Loucy (cell line): ENCODE measurements around the gene CLEC18C.
"Not testable (repeated sequence)": the region's sequence is repeated elsewhere in the genome, so short reads cannot be mapped to it uniquely, and the experiment has no call there.

Experiments
- H2AFZ ChIP-seq: fragments of 200-600 bp; sonication (generic); 2 replicates; pipeline ENCODE4 v1.6.0; 2016; ENCODE audit warnings: antibody characterized with exemption, mild to moderate bottlenecking, low read length, moderate library complexity
- H3F3A ChIP-seq: fragments of 200-600 bp; 2 replicates; pipeline ENCODE4 v1.6.0; 2016; ENCODE audit warnings: antibody characterized with exemption, low read depth, mild to moderate bottlenecking
- H3K27me3 ChIP-seq: fragments of 200-600 bp; sonication (generic); 2 replicates; pipeline ENCODE4 v1.6.1; 2014; ENCODE audit warnings: low read length, mild to moderate bottlenecking; ENCODE audit not compliant: insufficient read depth, poor library complexity, severe bottlenecking
- H3K36me3 ChIP-seq: fragments of 200-600 bp; sonication (generic); 2 replicates; pipeline ENCODE4 v1.6.1; 2016; ENCODE audit warnings: low read length; ENCODE audit not compliant: insufficient read depth
- H3K4me1 ChIP-seq: fragments of 200-600 bp; sonication (generic); 2 replicates; pipeline ENCODE4 v1.5.1; 2014; ENCODE audit warnings: low read length, mild to moderate bottlenecking; ENCODE audit not compliant: insufficient read depth, poor library complexity, severe bottlenecking
- H3K4me2 ChIP-seq: fragments of 200-600 bp; sonication (generic); 2 replicates; pipeline ENCODE4 v1.6.0; 2014; ENCODE audit warnings: antibody characterized with exemption, low read length, low read depth, mild to moderate bottlenecking; ENCODE audit not compliant: poor library complexity, severe bottlenecking
- H3K4me3 ChIP-seq: fragments of 200-600 bp; sonication (generic); 2 replicates; pipeline ENCODE4 v1.5.1; 2014; ENCODE audit warnings: low read length, mild to moderate bottlenecking, mixed read lengths; ENCODE audit not compliant: poor library complexity, severe bottlenecking
- H3K79me2 ChIP-seq: fragments of 200-600 bp; sonication (generic); 2 replicates; pipeline ENCODE4 v1.6.1; 2014; ENCODE audit warnings: low read length; ENCODE audit not compliant: insufficient read depth
- H3K9ac ChIP-seq: fragments of 200-600 bp; sonication (generic); 2 replicates; pipeline ENCODE4 v1.6.0; 2014; ENCODE audit warnings: mild to moderate bottlenecking, low read depth, low read length, moderate library complexity; ENCODE audit not compliant: poor library complexity, severe bottlenecking
- H3K9me2 ChIP-seq: fragments of 200-600 bp; sonication (generic); replicated peaks from 2 replicates; pipeline ENCODE4 v1.6.1; 2016; ENCODE audit warnings: low read depth, low read length, mixed read lengths
- H3K9me3 ChIP-seq: fragments of 200-600 bp; sonication (generic); 2 replicates; pipeline ENCODE4 v1.6.1; 2014; ENCODE audit warnings: mild to moderate bottlenecking, antibody characterized with exemption, low read length, low read depth; ENCODE audit not compliant: insufficient read depth
- H4K20me1 ChIP-seq: fragments of 200-600 bp; sonication (generic); 2 replicates; pipeline ENCODE4 v1.6.0; 2014; ENCODE audit warnings: antibody characterized with exemption, low read length, mild to moderate bottlenecking; ENCODE audit not compliant: insufficient read depth, poor library complexity, severe bottlenecking

CLEC18C gene

GRCh38 chr16:70142739-70143138 lies 30.8 kb upstream of the CLEC18C start:
- not testable (repeated sequence) for H3K4me2 ChIP-seq, H3K9me2 ChIP-seq, H3K79me2 ChIP-seq, H3K9me3 ChIP-seq, H3K4me3 ChIP-seq, H3K4me1 ChIP-seq, H2AFZ ChIP-seq, H4K20me1 ChIP-seq, H3K9ac ChIP-seq, H3F3A ChIP-seq, H3K27me3 ChIP-seq
- peaks cover 54% of the 10 kb centered on the region; the same call in 1 of the 2 replicates for H3K36me3 ChIP-seq

GRCh38 chr16:70143231-70143895 lies 30.2 kb upstream of the CLEC18C start:
- H3K36me3 ChIP-seq, result peaks cover 56% of the 10 kb centered on the region; the same call in 1 of the 2 replicates
- not testable (repeated sequence) for H2AFZ ChIP-seq, H3K9me3 ChIP-seq, H3K9ac ChIP-seq, H3K4me1 ChIP-seq, H3K9me2 ChIP-seq, H3K79me2 ChIP-seq, H4K20me1 ChIP-seq, H3K27me3 ChIP-seq, H3K4me2 ChIP-seq, H3F3A ChIP-seq, H3K4me3 ChIP-seq

- peaks cover 65% of the 10 kb centered on the region for H3K36me3 ChIP-seq
- H4K20me1 ChIP-seq, H3K9ac ChIP-seq, H2AFZ ChIP-seq, H3K4me3 ChIP-seq, H3K27me3 ChIP-seq, H3K9me2 ChIP-seq, H3F3A ChIP-seq, H3K4me2 ChIP-seq, H3K9me3 ChIP-seq, H3K4me1 ChIP-seq, H3K79me2 ChIP-seq: not testable (repeated sequence)
These were observed 25.7 kb upstream of the CLEC18C start for GRCh38 chr16:70147853-70148252.

DNA sequence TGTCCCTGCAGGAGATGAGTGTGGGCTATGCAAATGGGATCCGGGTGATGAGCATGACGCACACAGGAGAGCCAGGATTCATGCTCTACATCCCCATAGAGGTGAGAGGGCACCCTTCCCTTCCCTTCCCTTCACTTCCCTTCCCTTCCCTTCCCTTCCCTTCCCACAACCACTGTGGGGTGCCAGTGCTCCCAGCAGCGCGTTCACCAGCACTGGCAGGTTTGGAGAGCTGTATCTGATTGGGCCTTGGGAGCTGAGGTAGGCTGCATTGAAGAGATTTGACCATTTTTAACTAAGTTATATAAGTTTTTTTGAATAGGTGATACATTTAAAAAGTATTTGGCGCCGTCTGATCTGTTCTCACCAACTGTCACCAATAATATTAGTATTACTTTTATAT lies 25.1 kb upstream of the CLEC18C start:
- not testable (repeated sequence) for H3F3A ChIP-seq, H3K4me2 ChIP-seq, H3K79me2 ChIP-seq, H3K9me3 ChIP-seq, H3K9ac ChIP-seq, H3K4me1 ChIP-seq, H3K4me3 ChIP-seq, H3K27me3 ChIP-seq, H4K20me1 ChIP-seq, H3K9me2 ChIP-seq, H2AFZ ChIP-seq
- peaks cover 65% of the 10 kb centered on the region for H3K36me3 ChIP-seq

DNA sequence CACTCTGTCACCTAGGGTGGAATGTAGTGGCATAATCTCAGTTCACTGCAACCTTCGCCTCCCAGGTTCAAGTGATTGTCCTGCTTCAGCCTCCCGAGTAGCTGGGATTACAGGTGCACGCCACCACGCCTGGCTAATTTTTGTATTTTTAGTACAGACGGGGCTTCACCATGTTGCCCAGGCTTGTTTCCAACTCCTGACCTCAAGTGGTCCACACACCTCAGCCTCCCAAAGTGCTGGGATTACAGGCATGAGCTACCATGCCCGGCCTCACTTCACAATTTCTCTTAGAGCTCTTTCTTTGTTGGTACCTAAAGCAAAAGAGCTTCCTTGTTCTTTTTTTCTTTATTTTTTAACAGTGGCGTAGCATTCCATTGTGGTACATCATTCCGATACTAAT lies 24.3 kb upstream of the CLEC18C start:
- not testable (repeated sequence) for H3K4me2 ChIP-seq, H3K27me3 ChIP-seq, H4K20me1 ChIP-seq, H3K4me3 ChIP-seq, H3K9me3 ChIP-seq, H3K9me2 ChIP-seq, H3K9ac ChIP-seq, H3F3A ChIP-seq, H2AFZ ChIP-seq, H3K79me2 ChIP-seq, H3K4me1 ChIP-seq
- H3K36me3 ChIP-seq, result peaks cover 66% of the 10 kb centered on the region
